ENCODE results near the gene ARHGEF2. TPM values are rescaled to one million over a fixed set of nuclear protein-coding genes. Genes with fewer than 3 reads are reported as not detected.

The ARHGEF2 gene
- total and polyA plus RNA-seq, 9 of the 15 experiments (the other 6 are each of a cell fraction or from before 2014, with no cell fraction given) = 7.1 to 162 (median 62.2) TPM

GRCh38 chr1:155978325-155978972, at the start of gene ARHGEF2 (continued):
- TF ChIP-seq MXI1 (IDR thresholded peaks at IDR 0.05; ENCODE audit: low read depth, low read length) = no peak
- TF ChIP-seq ESRRB (CRISPR knock-in tag; IDR thresholded peaks at IDR 0.05; ENCODE audit: borderline replicate concordance) = 0 out of 2 replicates have a peak, but pooled peaks have one; percentile 23
- TF ChIP-seq ZNF24 (IDR thresholded peaks at IDR 0.05) = no peak
- TF ChIP-seq FOXJ3 (CRISPR knock-in tag; IDR thresholded peaks at IDR 0.05) = no peak
- peak in 1 of 2 experiments; percentile 9; a peak in 1 of 4 replicates for TF ChIP-seq FOXK2 (conservative IDR thresholded peaks at IDR 0.05 in 1 of 2, IDR thresholded peaks at IDR 0.05 in 1 of 2; ENCODE audit: low read depth in 2 of 2)
- no peak for TF ChIP-seq PRPF4 (IDR thresholded peaks at IDR 0.05; ENCODE audit: insufficient read depth, low read depth, low read length, poor library complexity, severe bottlenecking)
- no peak for TF ChIP-seq HOXB6 (CRISPR knock-in tag; IDR thresholded peaks at IDR 0.05; ENCODE audit: borderline replicate concordance)
- no peak for TF ChIP-seq ERF (CRISPR knock-in tag; IDR thresholded peaks at IDR 0.05)
- TF ChIP-seq TGIF2 (CRISPR knock-in tag; IDR thresholded peaks at IDR 0.05) = peak; percentile 74; the same call in 1 of the 2 replicates
- no peak for TF ChIP-seq ZNF324 (CRISPR knock-in tag; IDR thresholded peaks at IDR 0.05)
- TF ChIP-seq CUX1 (CRISPR knock-in tag; IDR thresholded peaks at IDR 0.05) = no peak
- peak; percentile 77 for TF ChIP-seq PCBP1 (IDR thresholded peaks at IDR 0.05; ENCODE audit: low read depth, low read length, poor library complexity, severe bottlenecking)
- TF ChIP-seq RERE (CRISPR knock-in tag; IDR thresholded peaks at IDR 0.05; ENCODE audit: borderline replicate concordance) = 0 out of 2 replicates have a peak, but pooled peaks have one; percentile 76

Data from K562 (cell line).